ENCODE measurements around the gene HSPA8.

GRCh38 chr11:123085497-123085896, 23.6 kb upstream of the HSPA8 start:
- no peak for TF ChIP-seq RAD21 (IDR thresholded peaks at IDR 0.05; ENCODE audit: low read depth)
- TF ChIP-seq REST (IDR thresholded peaks at IDR 0.05; ENCODE audit: low read depth), result no peak
- no peak for TF ChIP-seq CREB1 (IDR thresholded peaks at IDR 0.05; ENCODE audit: low read depth)
- TF ChIP-seq TEAD4 (IDR thresholded peaks at IDR 0.05), result no peak

All from Ishikawa (cell line).